CD4-positive, alpha-beta T cell treated with Interferon alpha-2 for 1 hour (primary cell): ENCODE measurements around the gene ANO4.
"Not testable (repeated sequence)": the region's sequence is repeated elsewhere in the genome, so short reads cannot be mapped to it uniquely, and the experiment has no call there.

ENCODE experiments used
- DNase-seq, 2 donors: peaks; one replicate each; pipeline ENCODE4 v3.0.0-alpha.2; 2020 to 2022

Gene ANO4

GRCh38 chr12:100875771-100876170 lies 81.2 kb downstream of the ANO4 start:
- DNase-seq, result no peak

DNA sequence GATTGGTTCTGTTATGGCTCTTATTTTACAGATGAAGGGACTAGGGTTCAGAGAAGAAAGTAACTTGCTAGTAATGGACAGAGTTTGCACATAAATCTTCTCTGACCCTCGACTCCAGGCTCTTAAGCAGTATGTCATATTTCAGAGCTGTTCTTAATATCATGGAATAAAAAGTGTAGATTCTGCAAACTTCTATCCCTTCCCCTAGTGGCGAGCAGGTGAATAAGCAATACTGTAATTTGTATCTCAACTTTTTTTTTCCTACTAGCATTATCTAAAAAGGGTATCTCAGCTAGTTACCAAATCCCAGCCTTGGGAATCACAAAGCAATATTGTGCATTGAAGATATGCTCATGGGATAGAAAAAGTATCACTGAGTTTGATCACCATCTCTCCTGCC lies 83.2 kb downstream of the ANO4 start:
- DNase-seq, result no peak

DNA sequence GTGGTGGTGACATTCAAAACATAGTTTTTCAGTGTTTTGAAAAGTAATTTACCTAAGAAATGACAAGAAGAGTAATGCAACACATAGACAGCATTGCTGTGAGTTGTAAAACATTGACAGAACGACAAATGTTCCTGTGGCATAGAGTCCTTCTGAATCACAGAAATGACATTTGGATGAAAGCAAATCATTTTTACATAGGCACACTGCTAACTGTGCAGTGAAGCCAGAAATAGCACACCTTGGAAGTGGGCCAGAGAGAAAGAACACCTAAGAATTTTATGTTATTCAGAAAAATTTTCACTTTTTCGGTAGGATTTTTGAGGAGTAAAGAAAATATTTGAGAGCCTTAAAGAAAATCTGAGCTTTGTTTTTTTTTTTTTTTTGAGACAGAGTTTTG lies 100.6 kb downstream of the ANO4 start:
- no peak for DNase-seq

GRCh38 chr12:100896192-100896591 lies 101.6 kb downstream of the ANO4 start:
- DNase-seq, result no peak

DNA sequence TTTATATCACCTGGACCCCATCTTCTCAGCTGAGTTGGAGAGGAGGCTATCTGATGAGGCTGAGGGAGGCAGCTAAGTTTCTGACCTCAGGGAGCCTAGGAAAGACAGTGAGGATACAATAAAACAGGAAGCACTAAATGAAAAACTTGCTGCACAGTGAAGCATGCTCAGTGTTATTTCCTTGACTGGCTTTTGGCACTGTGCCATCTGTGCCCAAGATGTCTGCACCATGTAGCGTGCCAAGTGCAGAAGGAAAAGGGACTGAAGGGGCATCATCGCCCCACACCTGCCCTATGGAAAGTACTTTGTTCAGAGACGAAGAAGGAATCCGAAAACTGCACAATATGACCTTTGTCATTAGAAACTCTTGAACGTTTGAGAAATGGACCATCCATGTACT lies 102.7 kb downstream of the ANO4 start:
- no peak for DNase-seq

GRCh38 chr12:100899301-100899700 lies 104.7 kb downstream of the ANO4 start:
- no peak for DNase-seq

- no peak for DNase-seq
Measured at GRCh38 chr12:100900808-100901207, 106.2 kb downstream of the ANO4 start.

DNA sequence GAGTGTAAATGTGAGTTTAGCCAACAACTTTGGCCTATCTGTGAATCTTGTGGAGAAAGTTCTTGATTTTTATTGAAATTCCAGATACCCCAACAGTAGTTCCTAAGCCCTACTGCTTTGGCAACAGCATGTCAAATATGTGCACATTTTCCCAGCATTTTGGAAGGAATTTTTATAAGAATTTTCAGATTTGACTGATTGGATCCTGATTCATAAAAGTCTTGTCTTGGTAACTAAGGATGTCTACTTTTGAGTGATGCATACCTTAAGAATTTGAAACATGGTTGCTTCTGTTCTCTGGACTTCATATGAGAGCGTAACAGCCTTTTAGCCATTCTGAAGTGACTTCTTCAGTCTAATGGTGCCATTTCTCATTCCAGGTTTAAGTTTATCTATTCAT lies 106.7 kb downstream of the ANO4 start:
- DNase-seq, result no peak

GRCh38 chr12:100904270-100904669 lies 109.7 kb downstream of the ANO4 start:
- DNase-seq, result no peak

GRCh38 chr12:100908501-100908900 lies 113.9 kb downstream of the ANO4 start:
- no peak for DNase-seq

DNA sequence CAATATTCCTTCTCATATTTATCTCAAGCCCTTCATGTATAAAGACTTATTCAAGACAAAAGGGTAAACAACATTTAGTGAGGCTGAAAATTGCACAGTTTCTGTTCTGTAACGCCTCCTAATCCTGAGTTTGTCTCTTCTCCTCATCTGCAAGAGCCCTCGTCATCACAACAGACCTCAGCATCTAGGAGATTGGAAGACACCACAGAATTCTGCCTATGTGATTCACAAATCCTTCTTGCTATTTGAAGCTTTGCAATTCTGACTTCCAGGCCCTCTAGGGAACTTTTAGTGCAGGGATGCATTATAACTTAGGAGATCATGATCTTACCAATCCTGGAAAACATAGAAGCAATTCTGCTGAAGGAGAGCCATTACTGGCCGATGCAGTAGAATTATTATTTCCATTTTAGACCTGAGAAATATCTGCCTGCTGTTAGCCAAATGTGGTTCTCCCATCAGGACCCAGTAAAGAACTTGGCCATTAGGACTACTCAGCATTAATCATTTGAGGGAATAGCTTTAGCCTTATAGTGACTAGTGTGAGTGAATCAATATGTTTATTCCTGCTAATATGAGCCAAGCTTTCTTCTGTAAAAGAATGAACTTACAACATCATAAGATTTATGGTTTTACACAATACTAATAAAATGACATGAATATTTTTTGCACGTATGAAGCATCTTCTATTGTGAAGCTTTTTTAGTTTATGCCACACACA lies 119.5 kb downstream of the ANO4 start:
- no peak for DNase-seq

GRCh38 chr12:100919116-100919515 lies 124.5 kb downstream of the ANO4 start:
- no peak for DNase-seq

DNA sequence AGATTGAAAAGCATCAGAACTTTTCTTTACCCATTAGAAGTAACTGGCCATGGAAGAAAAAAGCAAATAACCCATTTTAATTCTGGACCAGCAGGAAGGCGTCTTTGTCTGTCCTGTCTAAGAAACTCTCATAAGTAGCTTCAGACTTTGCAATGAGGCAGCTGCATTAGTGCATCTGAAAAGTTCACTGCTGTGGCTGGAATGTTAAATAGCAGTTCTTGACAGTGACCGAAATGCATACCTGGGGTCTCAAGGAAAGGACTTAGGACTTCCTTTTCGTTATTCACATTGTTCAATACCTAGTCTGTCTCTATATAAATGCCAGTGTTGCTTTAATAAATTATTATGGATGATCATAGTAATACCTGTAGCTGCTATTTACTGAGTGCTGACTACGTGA lies 125.9 kb downstream of the ANO4 start:
- DNase-seq, result no peak

GRCh38 chr12:100926669-100927248 lies 132.2 kb downstream of the ANO4 start:
- no peak for DNase-seq

GRCh38 chr12:100927826-100928225 lies 133.2 kb downstream of the ANO4 start:
- DNase-seq, result no peak

- no peak for DNase-seq
Measured at GRCh38 chr12:100932571-100932970, 138.0 kb downstream of the ANO4 start.

DNA sequence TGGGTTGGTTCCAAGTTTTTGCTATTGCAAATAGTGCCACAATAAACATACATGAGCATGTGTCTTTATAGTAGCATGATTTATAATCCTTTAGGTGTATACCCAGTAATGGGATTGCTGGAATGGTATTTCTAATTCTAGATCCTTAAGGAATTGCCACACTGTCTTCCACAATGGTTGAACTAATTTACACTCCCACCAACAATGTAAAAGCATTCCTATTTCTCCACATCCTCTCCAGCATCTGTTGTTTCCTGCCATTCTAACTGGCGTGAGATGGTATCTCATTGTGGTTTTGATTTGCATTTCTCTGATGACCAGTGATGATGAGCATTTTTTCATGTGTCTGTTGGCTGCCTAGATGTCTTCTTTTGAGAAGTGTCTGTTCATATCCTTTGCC lies 139.0 kb downstream of the ANO4 start:
- not testable (repeated sequence) for DNase-seq

- DNase-seq, result no peak
Measured at GRCh38 chr12:100935929-100936328, 141.4 kb downstream of the ANO4 start.

DNA sequence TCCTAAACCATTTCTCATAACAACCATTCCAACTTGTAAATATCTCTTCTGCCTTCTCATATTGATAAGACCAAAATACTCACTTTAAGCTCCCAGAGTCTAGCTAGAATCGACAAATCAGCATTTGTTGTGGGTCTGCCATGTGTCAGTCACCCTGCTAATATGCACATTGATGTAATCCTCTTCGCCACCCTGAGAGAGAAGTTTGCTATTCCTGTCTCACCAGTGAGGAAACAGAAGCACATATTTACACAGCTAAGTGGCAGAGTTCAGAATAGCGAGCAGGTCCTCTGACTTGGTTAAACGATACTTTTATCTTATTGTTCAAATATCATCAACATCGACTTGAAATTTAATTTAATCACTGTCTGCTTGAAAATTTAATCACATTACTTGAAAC lies 142.1 kb downstream of the ANO4 start:
- DNase-seq, result no peak

- no peak for DNase-seq
Measured at GRCh38 chr12:100940503-100940902, 145.9 kb downstream of the ANO4 start.

DNA sequence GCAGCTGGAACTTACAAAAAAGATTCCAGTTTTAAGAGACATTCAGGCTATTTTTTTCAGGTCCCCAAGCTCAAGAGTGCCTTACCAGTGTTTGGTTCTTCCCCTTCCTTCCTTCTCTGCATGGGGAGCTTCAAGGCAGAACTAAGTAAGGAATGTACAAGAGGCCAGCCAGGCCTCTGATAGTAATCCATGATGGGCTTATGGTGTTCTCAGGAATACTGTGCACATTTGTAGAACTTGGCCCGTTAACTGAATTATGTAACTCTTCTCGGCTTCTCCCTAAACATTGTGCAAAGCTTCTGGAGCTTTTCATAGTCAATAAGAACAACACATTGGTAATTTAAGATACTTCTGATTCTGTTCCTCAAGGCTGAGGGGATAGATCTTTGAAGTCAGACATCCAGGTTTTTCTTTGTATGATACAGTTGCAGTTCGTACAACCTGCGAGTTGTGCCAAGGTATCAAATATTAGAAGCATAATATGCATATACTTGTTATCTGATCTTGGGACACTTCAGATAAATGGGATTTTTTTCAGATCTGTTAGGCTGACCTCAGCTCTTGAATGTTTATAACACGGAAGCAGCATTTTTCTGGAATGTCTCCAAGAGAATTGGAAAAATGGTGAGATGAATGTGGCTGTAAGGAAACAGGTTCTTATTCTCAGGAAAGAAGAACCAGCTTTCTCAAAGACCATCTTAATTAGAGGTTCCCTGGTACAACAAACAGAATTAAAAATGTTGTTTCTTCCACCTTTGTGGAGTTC lies 148.6 kb downstream of the ANO4 start:
- no peak for DNase-seq

DNA sequence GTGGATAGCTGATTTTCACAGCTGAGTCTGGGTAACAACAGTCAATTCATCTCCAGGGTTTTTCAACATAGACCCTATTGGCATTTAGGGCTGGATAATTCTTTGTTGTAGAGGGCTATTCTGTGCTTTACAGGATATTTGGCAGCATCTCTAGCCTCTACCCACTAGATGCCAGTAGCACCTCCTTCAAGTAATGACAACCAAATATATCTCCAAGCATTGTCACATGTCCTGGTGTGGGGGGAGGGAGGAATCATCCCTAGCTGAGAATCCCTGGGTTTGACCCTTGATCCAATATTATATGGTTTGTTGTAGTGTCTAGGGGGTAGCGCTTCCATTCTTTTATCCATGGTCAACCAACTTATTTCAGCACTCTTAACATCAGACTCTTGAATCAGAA lies 157.2 kb downstream of the ANO4 start:
- DNase-seq, result no peak

- DNase-seq, result no peak
Measured at GRCh38 chr12:100953217-100953616, 158.6 kb downstream of the ANO4 start.

DNA sequence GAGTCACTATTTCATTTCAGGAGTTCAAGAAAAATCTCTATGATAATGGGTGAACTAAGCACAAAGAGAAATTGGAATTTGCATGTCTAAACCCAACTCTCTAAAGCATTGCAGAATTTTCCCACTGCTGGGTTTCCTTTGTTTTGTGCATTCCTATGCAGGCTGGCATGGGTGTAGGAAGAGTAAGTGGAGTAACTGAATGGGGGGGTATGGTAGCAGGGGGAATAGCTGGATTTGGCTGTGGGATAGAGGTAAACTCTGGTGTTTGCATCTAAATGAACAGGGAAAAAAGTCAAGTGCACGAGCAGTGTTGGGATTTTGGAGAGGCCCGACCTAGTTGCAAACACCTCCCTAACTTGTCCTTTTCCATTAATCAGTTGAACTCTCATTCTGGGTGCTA lies 159.1 kb downstream of the ANO4 start:
- DNase-seq, result no peak
